Measurements from ENCODE around the gene MYOD1. TPM values are rescaled to one million over a fixed set of nuclear protein-coding genes. Genes with fewer than 3 reads are reported as not detected.

Gene MYOD1
- total RNA-seq, 1 experiment from 2014 or later: not detected

- DNase-seq (ENCODE audit: low read depth, low spot score) (no peak), ATAC-seq (no peak)
- Histone ChIP-seq H3K4me3 (ENCODE audit: low read depth in 2 of 2, low read length in 2 of 2) (no peak overlapping the region), H3K36me3 (ENCODE audit: control insufficient read depth, insufficient read depth, low read length) (no peaks in the 10 kb centered on the region), H3K9me3 (ENCODE audit: control insufficient read depth, insufficient read depth, low read depth, low read length) (no peaks in the 10 kb centered on the region), H3K27ac (ENCODE audit: low read length) (no peak overlapping the region), H3K4me1 (ENCODE audit: control insufficient read depth, insufficient read depth, low read length) (no peaks in the 10 kb centered on the region), H3K27me3 (ENCODE audit: control insufficient read depth, insufficient read depth, low read length) (no peaks in the 10 kb centered on the region)
- intact Hi-C loops (cut with micrococcal nuclease; ENCODE audit: unreplicated experiment): no loop called here
- POLR2A ChIA-PET: no interaction called here
- CTCF ChIA-PET: interaction anchor here (0.6 kb wide), 1 partner anchor 31 kb away, joined by 5 read pairs; no protein-coding TSS in a partner anchor
- TF ChIP-seq POLR2AphosphoS5 (IDR thresholded peaks at IDR 0.05; ENCODE audit: low read depth, low read length) (no peak), TCF7L2 (IDR thresholded peaks at IDR 0.05; ENCODE audit: low read depth, low read length) (no peak), REST (IDR thresholded peaks at IDR 0.05; ENCODE audit: insufficient read depth in 1 of 2, low read depth in 2 of 2, low read length in 1 of 2) (no peak), SIN3A (IDR thresholded peaks at IDR 0.05; ENCODE audit: borderline replicate concordance, insufficient read depth, low read depth, low read length) (no peak), CTCF (IDR thresholded peaks at IDR 0.05) (no peak)
- BruUV-seq (replicated peaks): no TSS peak
- in situ Hi-C loops (cut with HindIII; ENCODE audit: low pct_unique_long_range_greater_than_20kb, low sequenced_read_pairs): no loop called here
Measured at GRCh38 chr11:17736930-17737817, 17.8 kb downstream of the MYOD1 start.

GRCh38 chr11:17738151-17738973 lies 19.0 kb downstream of the MYOD1 start:
- Histone ChIP-seq H3K27ac (ENCODE audit: low read length) (no peak overlapping the region), H3K36me3 (ENCODE audit: control insufficient read depth, insufficient read depth, low read length) (no peaks in the 10 kb centered on the region), H3K4me1 (ENCODE audit: control insufficient read depth, insufficient read depth, low read length) (no peaks in the 10 kb centered on the region), H3K27me3 (ENCODE audit: control insufficient read depth, insufficient read depth, low read length) (no peaks in the 10 kb centered on the region), H3K4me3 (ENCODE audit: low read depth in 2 of 2, low read length in 2 of 2) (no peak overlapping the region), H3K9me3 (ENCODE audit: control insufficient read depth, insufficient read depth, low read depth, low read length) (no peaks in the 10 kb centered on the region)
- ChIA-PET CTCF (no interaction called here), POLR2A (no interaction called here)
- DNase-seq (ENCODE audit: low read depth, low spot score) (no peak), ATAC-seq (no peak)
- no TSS peak for BruUV-seq (replicated peaks)
- intact Hi-C loops (cut with micrococcal nuclease; ENCODE audit: unreplicated experiment): no loop called here
- no peak for TF ChIP-seq SIN3A (IDR thresholded peaks at IDR 0.05; ENCODE audit: borderline replicate concordance, insufficient read depth, low read depth, low read length)
- in situ Hi-C loops (cut with HindIII; ENCODE audit: low pct_unique_long_range_greater_than_20kb, low sequenced_read_pairs): no loop called here

All from Panc1 (cell line).